IMR-90 (cell line): Measurements from ENCODE around the gene MUC20. TPM values are rescaled to one million over a fixed set of nuclear protein-coding genes. Genes with fewer than 3 reads are reported as not detected.

Experiments
- ATAC-seq: fragments of 200-7000 bp; cut with Tn5 transposase; 2 replicates; pipeline ENCODE4 v1.9.1; 2020; ENCODE audit warnings: low read depth, mild to moderate bottlenecking, moderate library complexity
- BruUV-seq: library from RNA; stranded (reverse); fragments of 400-500 nt; replicated peaks from 2 replicates; lab custom pipeline; 2021; lab: Mats Ljungman, UMichigan
- CTCF ChIA-PET: fragments of 300-600 bp; formaldehyde crosslinking; extraction: SDS; loops from one replicate; lab custom pipeline; 2021; ENCODE audit warnings: antibody characterized with exemption; lab: Yijun Ruan, JAX
- POLR2A ChIA-PET: fragments of 300-600 bp; sonication (Branson Sonifier 250); formaldehyde crosslinking; loops from one replicate; lab custom pipeline; 2022; ENCODE audit warnings: antibody characterized with exemption; ENCODE audit not compliant: unreplicated experiment; lab: Charles Lee
- DNase-seq: peaks from one replicate; pipeline ENCODE4 v3.0.0; 2013
- H2AFZ ChIP-seq: replicated peaks from 2 replicates; pipeline ENCODE3; 2013; ENCODE audit warnings: low read length, mild to moderate bottlenecking; ENCODE audit not compliant: poor library complexity
- H2AK5ac ChIP-seq: 2 replicates; pipeline ENCODE4 v1.6.1; 2013; ENCODE audit warnings: low read depth, low read length, inconsistent platforms
- H2AK9ac ChIP-seq: replicated peaks from 2 replicates; pipeline ENCODE3; 2013; ENCODE audit warnings: mild to moderate bottlenecking, low read depth, low read length, moderate library complexity; ENCODE audit not compliant: poor library complexity
- H2BK120ac ChIP-seq: 2 replicates; pipeline ENCODE4 v1.6.1; 2013; ENCODE audit warnings: low read depth, low read length, inconsistent platforms
- H2BK15ac ChIP-seq: 3 replicates; pipeline ENCODE4 v1.6.1; 2013; ENCODE audit warnings: low read depth, low read length, inconsistent platforms
- H2BK20ac ChIP-seq: 2 replicates; pipeline ENCODE4 v1.6.1; 2013; ENCODE audit warnings: low read depth, mild to moderate bottlenecking, inconsistent platforms, low read length, moderate library complexity
- H2BK5ac ChIP-seq: 2 replicates; pipeline ENCODE4 v1.6.1; 2013; ENCODE audit warnings: mild to moderate bottlenecking, low read depth, low read length, inconsistent platforms; ENCODE audit not compliant: poor library complexity, severe bottlenecking
- H3K14ac ChIP-seq: replicated peaks from 2 replicates; pipeline ENCODE4 v1.6.1; 2013; ENCODE audit warnings: low read depth, low read length, inconsistent platforms
- H3K18ac ChIP-seq: 2 replicates; pipeline ENCODE4 v1.6.1; 2013; ENCODE audit warnings: low read depth, low read length, control low read depth
- H3K23ac ChIP-seq: 2 replicates; pipeline ENCODE4 v1.6.1; 2013; ENCODE audit warnings: low read depth, low read length, inconsistent platforms
- H3K27ac ChIP-seq: 2 replicates; pipeline ENCODE4 v1.5.1; 2013; ENCODE audit warnings: mild to moderate bottlenecking, control low read depth, low read length; ENCODE audit not compliant: insufficient read depth
- H3K27me3 ChIP-seq: 2 replicates; pipeline ENCODE4 v1.6.1; 2013; ENCODE audit warnings: low read length; ENCODE audit not compliant: control insufficient read depth, insufficient read depth
- H3K36me3 ChIP-seq: 2 replicates; pipeline ENCODE4 v1.6.1; 2013; ENCODE audit warnings: low read length, mixed read lengths; ENCODE audit not compliant: control insufficient read depth, insufficient read depth
- H3K4ac ChIP-seq: 2 replicates; pipeline ENCODE4 v1.6.1; 2013; ENCODE audit warnings: low read depth, low read length, inconsistent platforms
- H3K4me1 ChIP-seq: 2 replicates; pipeline ENCODE4 v1.6.1; 2013; ENCODE audit warnings: low read length, mixed read lengths; ENCODE audit not compliant: control insufficient read depth, insufficient read depth
- H3K4me2 ChIP-seq: 2 replicates; pipeline ENCODE4 v1.6.1; 2013; ENCODE audit warnings: low read depth, mild to moderate bottlenecking, control low read depth, low read length, moderate library complexity
- H3K4me3 ChIP-seq: 2 replicates; pipeline ENCODE4 v1.5.1; 2013; ENCODE audit warnings: low read depth, mild to moderate bottlenecking, control low read depth, low read length, moderate library complexity; ENCODE audit not compliant: insufficient read depth
- H3K56ac ChIP-seq: 2 replicates; pipeline ENCODE4 v1.6.1; 2013; ENCODE audit warnings: low read length, inconsistent platforms; ENCODE audit not compliant: insufficient read depth; ENCODE audit errors: extremely low read depth
- H3K79me1 ChIP-seq, 2 experiments: 2 replicates each; pipeline ENCODE4 v1.6.1; 2013; ENCODE audit warnings: low read length in 2 of 2, inconsistent platforms in 1 of 2, low read depth in 1 of 2
- H3K9ac ChIP-seq: 2 replicates; pipeline ENCODE4 v1.6.1; 2013; ENCODE audit warnings: low read depth, low read length, control low read depth
- H3K9me1 ChIP-seq: 2 replicates; pipeline ENCODE4 v1.6.1; 2013; ENCODE audit warnings: low read length, inconsistent platforms; ENCODE audit not compliant: insufficient read depth
- H3K9me3 ChIP-seq: 2 replicates; pipeline ENCODE4 v1.6.1; 2013; ENCODE audit warnings: low read length; ENCODE audit not compliant: control insufficient read depth, insufficient read depth
- H4K20me1 ChIP-seq: 2 replicates; pipeline ENCODE4 v1.6.1; 2013; ENCODE audit warnings: low read length, inconsistent platforms; ENCODE audit not compliant: insufficient read depth
- H4K5ac ChIP-seq: 2 replicates; pipeline ENCODE4 v1.6.1; 2013; ENCODE audit warnings: mild to moderate bottlenecking, low read depth, low read length, control low read depth
- H4K8ac ChIP-seq, 2 experiments: 2 replicates each; pipeline ENCODE4 v1.6.1; 2013; ENCODE audit warnings: low read depth in 2 of 2, low read length in 2 of 2, control low read depth in 1 of 2, inconsistent platforms in 1 of 2
- H4K91ac ChIP-seq: 2 replicates; pipeline ENCODE4 v1.6.1; 2013; ENCODE audit warnings: low read depth, low read length, inconsistent platforms; ENCODE audit not compliant: insufficient read depth
- BHLHE40 ChIP-seq: fragments of 150-350 bp; IDR thresholded peaks from 2 replicates; pipeline ENCODE4 v1.6.1; 2016; ENCODE audit warnings: mild to moderate bottlenecking, low read depth, low read length
- CEBPB ChIP-seq: IDR thresholded peaks from 2 replicates; pipeline ENCODE4 v1.6.1; 2012; ENCODE audit warnings: low read depth, low read length, improper control_type of control experiment
- CTCF ChIP-seq: conservative IDR thresholded peaks from 2 replicates; pipeline ENCODE4 v1.5.1; 2012; ENCODE audit warnings: mild to moderate bottlenecking, low read depth, low read length, improper control_type of control experiment
- FOS ChIP-seq: fragments of 150-350 bp; IDR thresholded peaks from 2 replicates; pipeline ENCODE4 v1.6.1; 2016; ENCODE audit warnings: low read depth, low read length
- MAFK ChIP-seq: IDR thresholded peaks from 2 replicates; pipeline ENCODE4 v1.6.1; 2012; ENCODE audit warnings: low read depth, low read length, improper control_type of control experiment
- MAZ ChIP-seq: IDR thresholded peaks from 2 replicates; pipeline ENCODE4 v1.6.1; 2012; ENCODE audit warnings: low read depth, mild to moderate bottlenecking, low read length, improper control_type of control experiment, moderate library complexity, borderline replicate concordance
- MXI1 ChIP-seq: IDR thresholded peaks from 2 replicates; pipeline ENCODE4 v1.6.1; 2012; ENCODE audit warnings: low read depth, mild to moderate bottlenecking, low read length, moderate library complexity, borderline replicate concordance
- NFE2L2 ChIP-seq: fragments of 150-350 bp; IDR thresholded peaks from 2 replicates; pipeline ENCODE4 v1.6.1; 2016; ENCODE audit warnings: low read depth, mild to moderate bottlenecking, low read length
- POLR2A ChIP-seq: IDR thresholded peaks from 2 replicates; pipeline ENCODE4 v1.6.1; 2012; ENCODE audit warnings: mild to moderate bottlenecking, low read depth, low read length
- RAD21 ChIP-seq: IDR thresholded peaks from 2 replicates; pipeline ENCODE4 v1.6.1; 2012; ENCODE audit warnings: low read length, improper control_type of control experiment
- RFX5 ChIP-seq: IDR thresholded peaks from 2 replicates; pipeline ENCODE4 v1.8.0; 2012; ENCODE audit warnings: low read depth, mild to moderate bottlenecking, low read length, moderate library complexity
- SMC3 ChIP-seq: fragments of 150-350 bp; IDR thresholded peaks from 2 replicates; pipeline ENCODE4 v1.6.1; 2016; ENCODE audit warnings: low read depth, mild to moderate bottlenecking, antibody characterized with exemption, low read length, moderate library complexity
- USF2 ChIP-seq: fragments of 150-350 bp; IDR thresholded peaks from 2 replicates; pipeline ENCODE4 v1.6.1; 2017; ENCODE audit warnings: mild to moderate bottlenecking, antibody characterized with exemption, low read length, low read depth
- WGBS, 2 experiments: methylation state at CpG; one replicate each; pipeline versions ENCODE4 v1.1.5 to v1.1.7; 2013; ENCODE audit warnings: missing lambda C conversion rate in 2 of 2; ENCODE audit not compliant: insufficient read length in 1 of 2; ENCODE audit errors: extremely low coverage in 2 of 2; 5-methylcytosine and 5-hydroxymethylcytosine counted together
- dilution Hi-C: fragments of 300-500 bp; cut with HindIII; formaldehyde crosslinking; loops from one replicate; pipeline ENCODE4 v1.14.3; 2018; ENCODE audit warnings: low sequenced_read_pairs; ENCODE audit not compliant: unreplicated experiment
- in situ Hi-C: fragments of 300-500 bp; cut with MboI; formaldehyde crosslinking; loops from 3 replicates; pipeline ENCODE4 v1.14.3; 2019; ENCODE audit warnings: low sequenced_read_pairs, inconsistent platforms, mixed read lengths
- intact Hi-C: fragments of 100-400 bp; cut with micrococcal nuclease; formaldehyde crosslinking; loops from 2 replicates; pipeline ENCODE4 v1.10.0; 2022
- polyA plus RNA-seq, 3 experiments: library from polyadenylated mRNA; depleted of rRNA; stranded (reverse); fragments of >200 nt; gene quantifications; 2 replicates each; pipeline ENCODE4 v1.2.3, GENCODE V29; 2012; ENCODE audit warnings: low replicate concordance in 1 of 3
- total RNA-seq: library from RNA; depleted of rRNA; stranded (reverse); fragments of >200 nt; gene quantifications from 2 replicates; pipeline ENCODE4 v1.2.3, GENCODE V29; 2012
- TF ChIP-seq, protein P1 (sequence below): fragments of 150-350 bp; IDR thresholded peaks from 2 replicates; pipeline ENCODE4 v1.6.1; 2016; ENCODE audit warnings: low read depth, mild to moderate bottlenecking, low read length, moderate library complexity, borderline replicate concordance

The MUC20 gene
- total and polyA plus RNA-seq, 2 of the 4 experiments (the other 2 are of a cell fraction) = 0.12 TPM; not detected in 1

- Histone ChIP-seq H3K79me1 (no peaks in the 10 kb centered on the region), H3K36me3 (no peaks in the 10 kb centered on the region), H3K9me3 (peaks cover 2% of the 10 kb centered on the region; the same call in 1 of the 2 replicates), H3K9ac (no peak overlapping the region), H2BK5ac (no peak overlapping the region), H4K5ac (no peak overlapping the region), H2AK9ac (no peak overlapping the region), H3K56ac (no peak overlapping the region), H4K8ac (no peak overlapping the region), H4K20me1 (no peaks in the 10 kb centered on the region), H2AK5ac (no peak overlapping the region), H3K27me3 (no peaks in the 10 kb centered on the region), H3K4me1 (no peaks in the 10 kb centered on the region), H4K91ac (no peak overlapping the region), H3K27ac (no peak overlapping the region), H3K4me3 (no peak overlapping the region), H2BK120ac (no peak overlapping the region), H3K18ac (no peak overlapping the region), H2AFZ (no peak overlapping the region), H3K9me1 (no peaks in the 10 kb centered on the region), H2BK20ac (no peak overlapping the region), H2BK15ac (no peak overlapping the region), H3K4me2 (no peak overlapping the region), H3K23ac (no peak overlapping the region), H3K14ac (no peak overlapping the region), H3K4ac (no peak overlapping the region)
- dilution Hi-C loops = no loop called here
- DNase-seq (no peak), ATAC-seq (no peak)
- in situ Hi-C loops = no loop called here
- intact Hi-C loops = no loop called here
- ChIA-PET CTCF (no interaction called here), POLR2A (no interaction called here)
- BruUV-seq = no TSS peak
- WGBS, 2 experiments = 74% methylated on average over 5 of the region's 11 CpGs; no CpG with 5 or more reads in 1 of the 2 experiments
- TF ChIP-seq POLR2A (no peak), MXI1 (no peak), CEBPB (no peak), USF2 (no peak), BHLHE40 (no peak), CTCF (no peak), RFX5 (no peak), MAFK (no peak), MAZ (no peak), SMC3 (no peak), FOS (no peak), NFE2L2 (no peak), RAD21 (no peak)
- TF ChIP-seq, protein P1, sequence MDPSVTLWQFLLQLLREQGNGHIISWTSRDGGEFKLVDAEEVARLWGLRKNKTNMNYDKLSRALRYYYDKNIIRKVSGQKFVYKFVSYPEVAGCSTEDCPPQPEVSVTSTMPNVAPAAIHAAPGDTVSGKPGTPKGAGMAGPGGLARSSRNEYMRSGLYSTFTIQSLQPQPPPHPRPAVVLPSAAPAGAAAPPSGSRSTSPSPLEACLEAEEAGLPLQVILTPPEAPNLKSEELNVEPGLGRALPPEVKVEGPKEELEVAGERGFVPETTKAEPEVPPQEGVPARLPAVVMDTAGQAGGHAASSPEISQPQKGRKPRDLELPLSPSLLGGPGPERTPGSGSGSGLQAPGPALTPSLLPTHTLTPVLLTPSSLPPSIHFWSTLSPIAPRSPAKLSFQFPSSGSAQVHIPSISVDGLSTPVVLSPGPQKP = no peak
Measured at GRCh38 chr3:195777975-195778374, 57.2 kb downstream of the MUC20 start.
